NCI-H1048 (cell line): ENCODE measurements around the gene POLR3A.

ENCODE experiments used
- DNase-seq: peaks from one replicate; lab custom pipeline; 2025; lab: John Stamatoyannopoulos, UW

POLR3A gene

DNA sequence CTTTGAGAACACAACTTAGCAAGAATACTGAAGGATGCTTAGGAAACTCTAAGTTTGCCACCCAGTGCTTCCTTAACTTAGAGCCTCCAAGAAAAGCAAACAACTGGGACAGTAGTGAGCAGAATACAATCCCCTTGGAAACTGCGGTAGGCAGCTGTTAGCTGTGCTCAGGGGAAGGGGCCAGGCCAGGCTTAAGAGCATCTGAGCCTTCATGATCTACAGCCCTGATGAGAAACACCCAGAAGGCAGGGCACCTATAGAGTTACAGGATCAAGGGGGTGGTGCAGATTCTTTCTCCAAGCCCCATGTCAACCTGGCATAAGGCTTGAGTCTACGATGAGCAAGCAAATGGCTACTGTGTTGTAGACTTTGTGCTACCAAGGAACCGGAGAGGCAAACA lies 51.4 kb downstream of the POLR3A start:
- DNase-seq: no peak

DNA sequence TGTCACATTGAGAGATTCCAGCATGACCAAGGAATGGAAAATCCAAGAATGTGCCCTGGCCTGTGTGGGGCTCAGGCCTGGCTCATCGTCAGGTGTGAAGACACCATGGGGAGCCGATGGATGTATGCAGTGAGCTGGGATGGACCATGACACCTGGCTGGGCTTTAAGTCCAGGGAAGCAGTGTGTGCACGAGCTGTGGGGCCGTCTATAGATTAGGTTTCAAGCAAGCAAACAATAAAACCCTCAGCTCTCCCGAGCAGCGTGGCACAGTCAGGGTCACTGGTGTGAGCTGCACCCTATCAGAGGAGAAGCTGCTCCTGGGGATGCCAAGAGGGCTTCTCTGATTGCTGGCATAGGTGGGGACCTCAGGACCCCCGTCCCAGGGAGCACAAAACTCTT lies 52.3 kb downstream of the POLR3A start:
- DNase-seq: no peak

DNA sequence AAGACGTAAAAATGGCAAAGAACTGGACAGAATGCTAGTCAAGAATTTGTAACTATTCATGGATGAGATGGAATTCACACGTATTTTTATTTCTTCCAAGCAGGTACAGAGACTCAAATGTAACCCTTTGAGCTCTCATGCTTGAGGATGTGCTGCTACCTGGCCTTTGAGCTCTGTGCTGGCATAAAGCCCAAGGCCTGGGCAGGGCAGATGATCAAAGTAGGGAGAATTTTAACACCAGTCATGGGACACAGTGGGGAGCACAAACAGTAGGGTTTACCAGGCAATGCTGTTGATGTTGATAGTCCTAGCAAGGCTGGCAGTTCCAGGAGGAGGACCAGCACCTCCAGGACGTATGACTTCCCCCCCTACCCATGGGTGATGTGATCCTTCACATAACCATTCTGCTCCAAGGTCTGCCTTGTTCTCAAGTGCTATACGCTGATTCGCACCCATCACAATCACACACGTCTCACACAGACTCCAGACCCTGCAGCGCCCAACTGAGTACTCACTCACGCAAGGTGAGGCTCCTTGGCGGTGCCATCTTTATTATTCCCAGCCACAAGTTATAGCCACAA lies 54.1 kb downstream of the POLR3A start:
- DNase-seq: no peak

DNA sequence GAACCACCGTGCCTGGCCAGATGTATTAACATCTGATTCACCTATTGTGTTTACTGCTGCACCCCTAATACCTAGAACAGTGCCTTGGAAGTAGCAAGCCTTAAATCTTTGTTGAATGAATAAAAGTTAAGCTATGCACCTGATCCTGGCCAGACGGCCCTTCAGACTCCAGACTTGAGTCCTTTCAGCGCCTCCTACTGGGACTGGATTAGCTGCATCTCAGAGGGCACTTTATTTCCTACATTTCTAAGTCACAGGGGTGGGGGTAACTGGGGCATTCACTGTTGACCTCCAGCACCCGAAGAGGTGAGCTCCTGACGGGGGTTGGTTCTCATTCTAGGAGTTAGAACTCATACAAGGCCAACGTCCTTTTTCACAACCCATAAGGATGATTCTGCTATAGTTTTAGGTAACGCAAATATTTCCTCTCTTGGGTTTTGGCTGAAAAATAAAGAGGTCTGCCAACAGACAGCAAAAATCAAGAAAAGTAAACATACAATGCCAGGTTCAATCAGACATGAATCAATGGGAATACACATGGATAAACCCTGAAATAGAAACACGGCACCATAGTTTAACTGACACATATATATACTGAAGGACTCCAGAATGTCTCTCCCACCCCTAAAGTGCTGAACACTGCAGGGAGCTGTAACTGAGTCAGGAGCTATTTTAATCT lies 54.8 kb downstream of the POLR3A start:
- DNase-seq: no peak

DNA sequence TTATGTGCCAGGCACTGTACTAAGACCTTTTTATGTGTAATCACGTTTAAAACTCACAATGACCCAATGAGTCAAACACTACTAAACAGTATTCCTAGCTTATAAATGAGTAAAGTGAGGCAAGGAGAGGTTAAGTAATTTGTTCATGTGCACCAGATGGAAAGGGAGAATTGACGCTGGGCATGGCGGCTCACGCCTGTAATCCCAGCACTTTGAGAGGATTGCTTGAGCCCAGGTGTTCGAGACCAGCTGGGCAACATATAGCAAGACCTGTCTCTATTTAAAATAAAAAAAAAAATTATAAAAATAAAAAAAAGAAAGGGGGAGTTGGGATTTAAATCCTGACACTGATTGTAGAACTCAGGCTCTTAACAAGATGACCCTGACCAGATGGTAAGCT lies 56.0 kb downstream of the POLR3A start:
- no peak for DNase-seq

DNA sequence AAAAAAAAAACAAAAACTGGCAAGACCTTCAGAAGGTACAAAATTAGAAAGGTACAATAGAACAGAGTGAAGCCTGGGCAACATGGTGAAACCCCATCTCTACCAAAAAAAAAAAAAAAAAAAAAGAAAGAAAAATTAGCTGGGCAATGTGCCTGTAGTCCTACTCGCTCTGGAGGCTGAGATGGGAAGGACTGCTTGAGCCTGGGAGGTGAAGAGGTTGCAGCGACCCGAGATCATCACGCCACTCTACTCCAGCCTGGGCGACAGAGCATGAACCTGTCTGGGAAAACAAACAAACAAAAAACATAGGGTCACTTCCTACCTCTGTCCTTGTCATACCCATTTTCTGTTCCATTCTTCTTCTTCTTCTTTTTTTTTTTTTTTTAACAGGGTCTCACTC lies 57.2 kb downstream of the POLR3A start:
- no peak for DNase-seq

DNA sequence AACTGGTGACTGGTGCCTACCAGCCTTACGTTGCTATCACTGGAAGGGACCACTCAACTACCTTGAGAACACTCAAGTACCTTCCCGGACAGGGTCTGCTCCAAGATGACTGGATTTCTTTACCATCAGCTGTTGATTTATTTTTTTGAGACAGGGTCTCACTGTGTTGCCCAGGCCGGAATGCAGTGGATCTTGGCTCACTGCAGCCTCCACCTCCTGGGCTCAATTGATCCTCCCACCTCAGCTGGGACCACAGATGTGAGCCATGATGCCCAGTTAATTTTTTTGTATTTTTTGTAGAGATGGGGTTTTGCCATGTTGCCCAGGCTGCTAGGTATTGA lies 57.5 kb downstream of the POLR3A start:
- DNase-seq: no peak

DNA sequence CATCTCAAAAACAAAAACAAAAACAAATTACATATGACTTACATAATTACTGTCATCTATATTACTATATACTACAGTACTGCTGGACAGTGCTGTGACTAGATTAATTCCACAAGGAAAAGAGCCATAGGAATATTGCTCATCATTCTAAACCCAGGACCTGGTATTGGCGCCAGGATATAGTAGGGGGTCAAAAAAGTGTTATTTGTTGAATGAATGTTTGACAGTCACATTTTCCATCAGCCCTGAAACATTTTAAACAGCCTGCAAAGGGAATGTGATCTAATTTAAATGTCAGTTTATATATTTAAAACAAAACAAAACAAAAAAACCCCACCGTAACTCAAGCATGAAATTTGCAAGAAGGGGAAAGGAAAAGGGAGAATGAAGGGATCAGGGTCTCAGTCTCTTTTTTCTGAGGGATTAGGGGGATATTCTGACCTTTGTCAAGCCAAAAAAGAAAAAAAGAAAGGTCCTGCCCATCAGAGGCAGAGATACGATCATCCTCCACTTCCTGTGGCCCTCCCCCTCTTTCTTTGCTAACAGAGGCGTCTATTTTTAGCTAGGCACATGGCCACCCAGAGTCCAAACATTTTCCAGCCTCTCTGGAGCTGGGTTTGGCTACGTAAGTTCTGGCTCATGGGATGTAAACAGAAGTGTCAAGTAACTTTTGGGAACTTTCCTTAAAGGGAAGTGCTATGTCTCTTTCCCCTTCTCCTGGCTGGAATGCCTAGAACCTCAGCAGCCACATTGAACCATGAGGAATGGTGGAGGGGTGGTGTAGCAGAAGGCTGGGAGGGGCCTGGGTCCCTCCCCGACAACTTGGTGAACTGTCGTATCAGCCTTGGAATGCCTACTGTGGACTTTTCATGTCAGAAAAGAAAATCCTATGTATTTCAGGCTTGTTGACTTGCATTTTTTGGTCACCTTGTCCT lies 58.2 kb downstream of the POLR3A start:
- DNase-seq: no peak

DNA sequence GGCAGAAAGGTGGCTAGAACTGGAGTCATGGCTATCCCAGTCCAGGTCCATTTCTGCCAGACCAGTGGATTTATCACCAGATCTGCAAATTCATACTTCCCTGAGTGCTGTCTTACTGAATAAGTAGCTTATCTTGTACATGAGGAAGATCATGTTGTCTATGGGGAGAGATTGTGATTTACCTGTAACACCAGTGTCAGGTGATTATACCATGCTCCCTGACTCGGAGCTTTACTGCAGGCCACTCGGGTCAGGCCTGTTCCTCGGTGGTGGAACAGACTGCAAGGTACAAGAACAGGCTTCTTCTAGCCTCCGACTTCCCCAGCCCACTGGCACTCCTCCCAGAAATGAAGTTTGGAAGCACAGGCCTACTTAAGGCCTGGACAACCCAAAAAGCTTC lies 60.2 kb downstream of the POLR3A start:
- DNase-seq: no peak

DNA sequence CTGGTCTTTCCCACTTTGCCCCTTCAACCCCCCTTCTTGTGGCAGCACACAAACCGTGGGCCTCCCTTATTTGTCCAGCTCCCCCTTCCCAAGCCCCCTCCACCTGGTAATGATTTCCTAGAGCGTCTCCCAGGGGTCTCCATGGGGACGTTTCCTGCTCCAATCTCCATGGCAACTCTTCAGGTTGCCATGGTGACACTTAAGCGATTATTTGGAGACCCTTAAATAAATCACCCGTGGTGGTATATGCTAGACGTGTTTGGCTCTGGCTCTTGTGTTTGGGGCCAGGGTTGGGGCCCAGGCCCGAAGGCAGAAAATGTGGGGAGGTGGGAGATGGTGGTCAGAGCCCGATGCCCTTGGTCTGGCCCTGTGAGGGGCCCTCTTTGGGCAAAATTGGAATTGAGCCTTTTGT lies 61.7 kb downstream of the POLR3A start:
- DNase-seq: no peak

DNA sequence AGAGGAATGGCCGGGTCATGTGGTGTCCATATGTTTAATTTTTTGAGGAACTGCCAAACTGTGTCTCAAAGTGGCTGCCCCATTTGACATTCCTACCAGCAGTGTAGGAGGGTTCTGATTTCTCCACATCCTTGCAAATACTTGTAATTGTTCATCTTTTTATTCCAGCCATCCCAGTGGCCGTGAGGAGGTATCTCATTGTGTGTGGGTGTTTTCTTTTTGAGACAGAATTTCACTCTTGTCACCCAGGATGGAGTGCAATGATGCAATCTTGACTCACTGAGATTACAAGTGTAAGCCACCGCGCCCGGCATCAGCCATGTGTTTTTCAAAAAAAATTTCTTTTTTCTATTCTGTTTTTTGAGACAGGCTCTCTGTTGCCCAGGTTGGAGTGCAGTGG lies 64.0 kb downstream of the POLR3A start:
- no peak for DNase-seq

DNA sequence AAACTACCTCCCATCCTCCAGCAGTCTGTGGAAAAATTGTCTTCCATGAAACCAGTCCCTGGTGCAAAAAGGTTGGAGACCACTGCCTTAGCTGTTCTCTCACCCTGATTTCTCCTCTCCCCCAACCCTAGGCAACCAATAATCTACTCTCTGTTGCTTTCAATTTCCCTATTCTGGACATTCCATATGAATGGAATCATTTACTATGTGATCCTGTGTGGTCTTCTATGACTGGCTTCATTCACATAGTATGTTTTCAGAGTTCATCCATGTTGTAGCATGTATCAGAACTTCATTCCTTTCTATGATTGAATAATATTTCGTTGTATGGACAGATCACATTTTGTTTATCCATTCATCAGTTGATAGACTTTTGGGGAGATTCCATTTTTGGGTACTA lies 64.5 kb downstream of the POLR3A start:
- DNase-seq: no peak

DNA sequence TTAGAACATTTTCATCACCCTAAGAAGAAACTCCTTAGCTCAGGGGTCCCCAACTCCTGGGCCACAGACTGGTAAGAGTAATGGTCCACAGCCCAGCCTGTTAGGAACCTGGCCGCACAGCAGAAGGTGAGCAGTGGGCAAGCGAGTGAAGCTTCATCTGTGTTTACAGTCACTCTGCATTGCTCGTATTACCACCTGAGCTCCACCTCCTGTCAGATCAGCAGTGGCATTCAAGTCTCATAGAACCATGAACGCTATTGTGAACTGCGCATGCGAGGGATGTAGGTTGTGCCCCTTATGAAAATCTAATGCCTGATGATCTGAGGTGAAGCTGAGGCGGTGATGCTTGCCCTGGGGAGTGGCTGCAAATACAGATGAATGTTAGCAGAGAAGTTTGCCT lies 65.4 kb downstream of the POLR3A start:
- no peak for DNase-seq

DNA sequence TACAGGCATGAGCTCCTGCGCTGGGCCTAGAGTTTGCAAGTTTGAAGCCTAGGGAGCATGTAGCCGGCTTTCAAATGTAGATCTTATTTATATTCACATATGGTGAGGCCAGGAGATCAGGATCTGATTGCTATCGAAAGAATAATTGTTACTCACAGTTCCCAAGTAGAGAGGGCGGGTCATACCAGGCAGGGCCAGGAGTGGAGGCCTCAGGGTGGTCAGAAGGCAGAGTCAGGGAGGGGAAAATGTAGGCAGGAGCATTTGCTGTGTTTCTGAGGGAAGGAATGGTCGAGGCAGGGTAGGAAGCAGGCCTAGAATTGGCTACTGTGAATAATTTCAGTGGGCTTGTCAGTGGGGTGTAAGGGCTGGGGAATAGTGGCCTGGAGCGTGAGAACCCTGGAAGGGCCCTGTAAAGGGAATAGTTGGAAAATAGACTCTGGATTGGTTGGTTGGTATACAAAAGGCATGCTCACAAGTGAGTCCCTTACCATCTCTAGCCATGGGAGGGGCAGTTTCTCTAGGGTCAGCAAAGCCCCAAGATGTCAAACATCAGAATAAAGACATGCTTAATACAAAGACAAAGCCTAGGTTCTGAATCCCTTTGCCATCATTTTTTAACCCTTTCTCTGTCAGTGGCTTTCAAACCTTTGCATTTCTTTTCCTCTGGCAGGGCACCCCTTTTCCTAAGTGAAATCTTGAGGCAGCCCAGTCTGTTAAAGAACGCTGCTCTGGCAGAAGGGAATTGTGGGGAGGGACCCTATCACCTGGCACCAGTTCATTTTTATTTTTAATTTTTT lies 66.8 kb downstream of the POLR3A start:
- DNase-seq: no peak

DNA sequence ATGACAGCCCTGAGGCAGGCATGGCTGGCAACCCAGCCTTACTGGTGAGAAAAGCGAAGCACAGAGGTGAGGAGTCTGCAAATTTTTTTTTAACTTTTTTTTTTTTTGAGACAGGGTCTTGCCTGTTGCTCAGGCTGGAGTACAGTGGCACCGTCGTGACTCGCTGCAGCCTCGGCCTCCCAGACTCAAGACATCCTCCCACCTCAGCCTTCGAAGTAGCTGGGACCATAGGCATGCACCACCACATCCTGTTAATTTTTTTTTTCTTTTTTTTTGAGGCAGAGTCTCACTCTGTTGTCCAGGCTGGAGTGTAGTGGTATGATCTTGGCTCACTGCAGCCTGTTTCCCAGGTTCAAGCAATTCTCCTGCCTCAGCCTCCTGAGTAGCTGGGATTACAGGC lies 67.6 kb downstream of the POLR3A start:
- DNase-seq: no peak

DNA sequence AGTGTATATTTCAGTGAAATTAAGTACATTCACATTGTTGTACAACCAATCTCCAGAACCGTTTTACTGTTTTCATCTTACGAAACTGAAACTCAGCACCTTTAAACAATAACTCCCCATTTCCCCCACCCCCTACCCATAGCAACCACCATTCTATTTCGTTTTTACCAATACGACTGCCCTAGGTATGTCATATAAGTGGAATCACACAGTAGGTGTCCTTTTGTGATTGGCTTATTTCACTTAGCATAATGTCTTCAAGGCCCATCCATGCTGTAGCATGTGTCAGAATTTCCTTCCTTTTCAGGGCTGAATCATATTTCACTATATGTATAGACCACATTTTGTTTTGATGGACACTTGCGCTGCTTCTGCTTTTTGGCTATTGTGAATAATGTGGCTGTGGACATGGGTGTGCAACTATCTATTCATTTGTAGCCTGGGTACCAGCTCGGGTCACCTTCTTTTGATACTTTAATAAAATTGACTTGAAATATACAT lies 68.4 kb downstream of the POLR3A start:
- DNase-seq: no peak

DNA sequence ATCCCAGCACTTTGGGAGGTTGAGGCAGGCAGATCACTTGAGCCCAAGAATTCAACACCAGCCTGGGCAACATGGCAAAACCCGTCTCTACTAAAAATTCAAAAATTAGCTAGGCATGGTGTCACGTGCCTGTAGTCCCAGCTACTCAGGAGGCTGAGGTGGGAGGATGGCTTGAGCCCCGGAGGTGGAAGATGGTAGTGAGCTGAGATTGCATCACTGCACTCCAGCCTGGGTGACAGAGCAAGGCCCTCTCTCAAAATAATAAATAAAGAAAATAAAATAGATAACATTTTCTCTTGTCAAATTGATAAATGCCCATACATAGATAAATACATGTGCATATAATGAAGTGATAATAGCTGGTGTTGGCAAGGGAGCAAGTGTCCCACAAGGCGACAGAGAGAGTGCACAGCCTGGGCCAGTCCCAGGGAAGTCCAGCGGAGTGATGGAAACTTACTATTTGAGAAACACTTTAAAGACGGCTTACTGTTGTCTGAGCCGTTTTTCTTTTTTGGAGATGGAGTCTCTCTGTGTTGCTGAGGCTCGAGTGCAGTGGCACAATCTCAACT lies 69.3 kb downstream of the POLR3A start:
- DNase-seq: no peak

DNA sequence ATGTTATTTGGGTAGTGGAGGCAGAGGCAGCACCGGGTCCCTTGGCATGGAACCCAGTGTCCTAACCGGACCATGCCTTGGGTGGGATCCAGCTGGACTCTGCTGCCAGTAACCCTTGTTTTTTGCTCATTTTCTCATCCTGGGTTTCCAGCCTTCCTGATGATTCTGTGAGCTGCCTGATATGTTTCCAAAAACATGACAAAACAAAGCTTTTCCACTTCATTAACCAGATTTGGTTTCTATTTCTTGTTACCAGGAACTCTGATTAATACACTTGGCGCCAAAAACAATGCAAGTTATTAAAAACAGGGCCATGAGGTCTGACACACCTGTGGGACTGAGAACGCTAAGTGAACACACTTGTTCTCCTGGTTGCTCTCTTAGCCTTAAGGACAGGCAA lies 69.9 kb downstream of the POLR3A start:
- no peak for DNase-seq

DNA sequence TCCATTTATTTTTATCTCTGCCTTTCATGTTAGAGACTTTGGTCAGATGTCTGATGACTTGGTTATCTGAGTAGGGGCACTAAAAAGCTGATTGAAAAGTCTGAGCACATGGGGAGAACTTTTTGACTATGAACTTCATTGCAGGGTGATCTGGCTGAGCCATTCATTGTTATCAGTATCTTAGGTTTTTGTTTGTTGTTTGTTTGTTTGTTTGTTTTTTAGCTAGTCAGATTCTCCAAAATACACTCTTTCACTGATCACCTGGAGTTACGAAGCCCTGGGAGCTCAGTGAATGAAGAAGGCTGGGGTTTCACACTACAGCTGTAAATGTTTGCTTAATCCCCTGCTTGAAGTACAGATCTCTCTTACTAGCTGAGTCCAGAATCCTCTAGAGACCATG lies 74.2 kb downstream of the POLR3A start:
- DNase-seq: no peak

DNA sequence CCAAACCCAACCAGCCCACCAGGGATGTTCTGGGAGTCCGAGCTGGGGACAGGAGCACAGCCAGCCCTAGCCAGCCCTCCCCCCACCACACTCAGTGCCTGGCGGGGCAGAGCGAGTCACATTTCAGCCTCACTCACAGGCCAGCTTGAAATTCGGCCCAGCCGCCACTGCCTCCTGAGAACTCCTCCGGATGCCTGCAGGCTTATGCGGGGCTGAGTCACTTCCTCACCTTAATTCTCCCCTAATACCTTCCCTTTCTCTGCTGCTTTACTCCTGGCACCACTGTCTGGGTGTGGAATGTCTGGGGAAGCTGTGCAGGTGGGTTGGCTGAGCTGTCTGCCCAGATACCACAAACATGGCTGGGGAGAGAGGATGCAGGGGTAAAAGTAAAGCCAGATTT lies 80.1 kb downstream of the POLR3A start:
- DNase-seq: no peak

DNA sequence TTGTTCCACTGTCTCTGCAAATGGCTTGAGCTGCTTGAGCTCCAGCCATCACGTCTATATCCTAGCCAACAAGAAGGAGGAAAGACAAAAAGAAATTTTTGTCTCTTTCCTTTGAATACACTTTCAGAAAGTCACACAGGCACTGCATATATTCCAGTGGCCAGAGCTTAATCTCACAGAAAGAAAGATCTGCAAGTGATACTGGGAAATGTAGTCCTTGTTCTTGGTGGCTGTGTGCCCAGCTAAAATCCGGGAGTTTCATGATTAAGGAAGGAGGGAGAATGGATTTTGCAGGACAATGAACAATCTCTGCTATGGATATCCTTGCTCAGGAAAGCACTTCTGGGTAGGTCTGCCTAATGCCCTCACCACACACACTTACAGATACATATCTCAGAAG lies 83.2 kb downstream of the POLR3A start:
- no peak for DNase-seq

DNA sequence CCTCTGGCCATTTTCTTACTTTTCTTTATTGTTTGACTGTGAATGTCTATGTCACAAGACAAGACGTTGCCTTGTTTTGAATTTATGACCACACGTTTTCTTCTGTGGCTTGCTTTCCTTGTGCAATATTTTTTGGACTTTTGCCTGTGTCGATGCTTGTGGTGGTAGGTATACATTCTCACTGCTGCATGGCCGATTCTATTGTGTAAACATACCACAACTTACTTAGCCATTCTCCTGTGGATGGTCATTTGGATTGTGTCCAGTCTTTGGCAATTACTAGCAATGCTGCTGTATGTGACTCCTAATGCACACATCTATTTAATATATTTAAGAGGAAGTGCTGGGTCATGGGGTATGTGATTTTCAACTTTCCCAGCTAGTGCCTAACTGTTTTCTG lies 84.8 kb downstream of the POLR3A start:
- DNase-seq: no peak
